GM19193 (cell line): ENCODE measurements around the gene GIMAP7.

Experiments
- POLR2A ChIP-seq: IDR thresholded peaks from 4 replicates; pipeline ENCODE4 v1.6.1; 2011; ENCODE audit not compliant: insufficient read depth, insufficient read length; ENCODE audit errors: extremely low read depth

Gene GIMAP7

DNA sequence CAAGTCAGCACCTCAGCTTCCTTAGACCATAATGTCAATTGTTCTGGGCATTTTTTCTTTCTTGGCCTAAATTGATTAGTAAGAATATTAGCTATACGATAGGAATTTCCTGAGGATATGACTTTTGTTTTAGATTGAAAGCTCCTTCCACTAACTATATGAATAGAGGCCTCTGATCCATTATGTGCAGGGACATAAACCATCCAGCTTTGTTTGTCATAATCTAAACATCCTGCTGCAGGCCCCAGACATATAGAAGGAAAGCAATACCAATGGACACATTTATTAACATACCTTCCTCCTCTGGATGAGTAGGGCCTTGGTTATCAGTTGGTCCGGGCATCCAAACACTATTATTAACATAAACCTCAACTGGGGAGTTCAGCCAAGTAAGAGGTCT is 48.2 kb downstream of the GIMAP7 start:
- TF ChIP-seq POLR2A, result no peak

DNA sequence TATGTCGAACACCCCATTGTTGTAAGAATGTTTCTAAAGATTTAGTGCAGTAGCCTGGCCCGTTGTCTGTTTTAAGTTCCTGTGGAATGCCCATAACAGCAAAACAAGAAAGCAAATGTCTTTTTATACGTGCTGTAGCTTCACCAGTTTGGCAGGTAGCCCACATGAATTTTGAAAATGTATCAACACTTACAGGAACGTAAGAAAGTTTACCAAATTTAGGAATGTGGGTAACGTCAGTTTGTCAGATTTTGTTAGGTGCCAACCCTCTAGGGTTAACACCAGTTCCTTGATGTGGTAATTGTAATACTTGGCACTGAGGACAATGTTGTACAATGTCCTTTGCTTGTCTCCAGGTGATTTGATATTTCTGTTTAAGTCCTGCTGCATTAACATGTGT is 49.3 kb downstream of the GIMAP7 start:
- TF ChIP-seq POLR2A, result no peak

DNA sequence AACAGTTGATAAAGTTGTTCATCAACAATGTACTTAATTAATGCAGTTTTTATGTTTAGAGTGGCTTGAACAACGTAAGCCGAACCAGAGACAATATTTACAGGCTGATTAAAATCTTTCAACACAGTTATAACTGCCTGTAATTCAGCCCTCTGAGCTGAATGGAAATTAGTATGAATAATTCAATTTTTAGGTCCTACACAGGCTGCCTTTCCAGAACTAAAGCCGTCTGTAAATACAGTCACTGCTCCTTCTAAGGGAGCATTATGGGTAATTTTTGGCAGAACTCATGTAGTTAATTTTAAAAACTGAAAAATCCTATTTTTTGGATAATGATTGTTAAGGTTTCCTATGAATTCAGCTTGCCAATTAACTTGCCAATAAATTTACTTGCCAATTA is 49.9 kb downstream of the GIMAP7 start:
- TF ChIP-seq POLR2A, result no peak

DNA sequence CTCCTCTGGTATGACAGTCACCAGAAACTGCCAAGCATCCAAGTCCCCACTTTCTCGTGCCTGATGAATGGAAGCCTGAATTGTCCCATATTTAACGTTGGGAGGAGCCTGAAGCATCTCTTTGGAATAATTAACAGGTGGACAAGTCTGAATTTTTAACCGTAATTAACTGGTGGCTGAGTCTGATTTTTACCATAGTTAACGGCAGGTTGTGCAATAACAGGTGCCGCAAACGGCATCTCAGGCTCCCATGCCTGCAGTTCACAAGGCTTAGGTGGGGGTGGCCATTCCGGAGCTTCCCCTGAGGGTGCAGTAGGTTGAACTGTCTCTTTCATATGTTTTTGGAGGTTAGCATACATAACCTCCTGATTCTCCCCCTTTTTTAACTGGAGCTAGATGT is 50.6 kb downstream of the GIMAP7 start:
- TF ChIP-seq POLR2A, result no peak

DNA sequence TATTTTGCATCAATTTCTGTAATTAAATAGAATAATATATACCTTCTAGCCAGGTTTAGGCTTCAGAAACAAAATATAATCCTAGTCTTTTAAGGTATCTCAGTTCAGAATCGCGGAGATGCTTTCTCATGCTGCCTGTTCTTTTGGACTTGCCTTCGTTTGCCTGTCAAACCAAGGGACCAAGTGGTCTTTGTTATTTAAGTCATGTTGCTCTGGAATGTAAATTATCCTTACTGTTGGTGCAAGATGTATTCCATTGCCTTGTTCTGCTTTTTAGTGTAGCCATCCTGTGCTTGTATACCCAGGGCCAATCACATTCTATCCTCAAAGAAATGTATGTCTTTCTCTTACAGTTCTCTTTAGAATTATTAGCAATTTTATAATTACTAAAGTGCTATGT is 51.5 kb downstream of the GIMAP7 start:
- no peak for TF ChIP-seq POLR2A

DNA sequence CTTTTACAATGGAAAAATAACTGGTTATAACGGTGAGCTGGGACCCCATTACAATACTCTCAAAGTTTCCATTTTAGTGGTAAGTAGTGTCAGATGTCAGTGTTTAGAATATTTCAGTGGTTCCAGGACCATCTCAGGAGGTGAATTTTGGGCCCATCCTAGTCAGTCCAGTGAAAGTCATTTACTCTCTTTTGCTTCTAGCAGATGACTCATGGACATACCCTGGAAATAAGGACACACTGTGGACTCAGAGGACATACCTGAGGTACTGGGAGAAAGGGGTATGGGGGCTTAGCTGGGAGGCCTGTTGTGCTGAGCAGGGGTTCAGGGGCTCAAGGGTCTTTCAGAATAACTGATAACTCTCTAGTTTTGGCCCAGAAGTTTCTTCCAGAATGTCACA is 51.9 kb downstream of the GIMAP7 start:
- no peak for TF ChIP-seq POLR2A

DNA sequence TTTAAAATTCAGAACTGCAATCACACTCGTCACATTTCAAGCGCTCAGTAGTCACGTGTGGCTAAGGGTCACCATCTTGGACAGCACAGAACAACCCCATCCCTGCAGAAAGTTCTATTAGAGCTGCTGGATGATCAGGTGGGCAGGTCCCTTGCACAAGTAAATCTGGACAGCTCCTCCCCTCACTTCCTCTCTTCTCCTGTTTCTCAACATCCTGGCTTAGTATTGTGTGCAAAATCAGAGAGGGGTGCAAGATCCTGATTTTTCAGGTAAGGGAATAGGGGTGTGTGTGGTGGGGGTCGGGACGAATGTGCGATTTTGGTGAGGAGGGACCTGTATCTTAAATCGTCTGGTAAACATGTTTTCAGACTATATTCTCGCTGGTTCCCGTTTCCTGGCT is 52.5 kb downstream of the GIMAP7 start, which contains the start of gene GIMAP4:
Gene GIMAP4, plus strand, starts transcription at position 222 of the 400 bp plus-strand sequence. CDS start 2,512 bp downstream, outside the sequence.
- no peak for TF ChIP-seq POLR2A

DNA sequence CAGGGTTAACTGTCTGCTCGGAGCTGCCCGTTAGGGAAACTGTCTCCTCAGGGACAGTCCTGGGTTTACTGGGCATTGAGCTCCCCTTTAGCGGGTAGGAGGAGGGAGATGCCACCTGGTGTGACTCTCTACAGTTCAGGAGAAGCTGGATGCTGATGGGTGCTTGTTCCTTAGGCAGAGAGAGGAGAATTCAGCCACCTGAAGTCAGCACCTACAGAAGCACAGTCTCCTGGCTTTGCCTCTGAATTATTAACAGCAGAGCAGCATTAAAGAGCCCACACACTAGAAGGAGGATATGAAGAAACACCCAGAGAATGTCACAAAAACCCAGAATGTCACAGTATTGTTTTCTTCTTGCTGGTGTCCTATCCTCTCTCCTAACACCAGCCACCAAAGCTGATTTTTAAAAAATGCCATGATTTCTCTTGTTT is 53.2 kb downstream of the GIMAP7 start:
- no peak for TF ChIP-seq POLR2A

DNA sequence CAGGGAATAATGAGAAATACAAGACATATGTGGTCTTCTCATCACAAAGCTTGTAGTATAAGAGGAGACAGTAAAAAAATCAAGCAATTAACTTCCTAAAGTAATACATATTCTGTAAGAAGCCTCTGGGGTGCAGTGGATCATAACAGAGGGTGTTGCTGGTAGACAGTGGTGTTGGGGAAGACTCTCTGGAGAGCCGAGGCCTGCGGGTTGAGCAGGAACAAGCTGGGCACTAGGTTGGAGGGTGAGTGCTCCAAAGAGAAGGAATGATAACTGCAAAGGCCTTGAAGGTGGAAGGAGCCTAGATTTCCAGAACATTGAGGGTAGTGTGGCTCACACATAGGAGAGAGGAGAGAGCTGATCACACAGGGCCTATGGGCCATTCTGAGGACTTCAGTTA is 54.0 kb downstream of the GIMAP7 start:
- TF ChIP-seq POLR2A, result no peak

DNA sequence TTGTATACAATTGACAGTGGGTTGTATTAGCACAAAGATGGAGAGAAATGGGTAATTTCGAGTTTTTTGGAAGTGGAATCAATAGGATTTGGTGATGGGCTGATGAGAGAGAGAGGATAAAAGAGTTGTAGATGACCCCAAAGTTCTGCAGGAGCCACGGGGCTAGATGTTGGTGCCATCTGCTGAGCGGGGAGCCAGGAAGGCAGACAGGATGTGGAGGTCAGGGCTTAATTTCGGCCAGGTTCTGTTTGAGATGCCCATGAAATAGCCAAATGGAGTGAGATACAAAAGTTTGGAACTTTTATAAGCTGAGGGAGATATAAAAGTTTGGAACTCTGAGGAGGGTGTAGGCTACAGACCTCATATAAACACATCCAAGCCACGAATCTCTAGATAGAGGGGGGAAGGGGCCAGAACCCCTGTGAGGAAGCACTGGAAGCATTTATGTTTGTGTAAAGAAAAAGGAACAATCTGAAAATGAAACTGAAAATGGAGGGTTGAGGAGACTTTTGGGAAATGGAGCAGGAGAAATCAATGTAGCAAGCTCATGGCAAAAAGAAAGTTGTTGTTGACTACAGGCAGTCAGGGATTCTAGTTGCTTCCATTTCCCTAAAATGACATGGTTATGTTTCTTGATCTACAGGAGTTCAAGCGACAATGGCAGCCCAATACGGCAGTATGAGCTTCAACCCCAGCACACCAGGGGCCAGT is 54.7 kb downstream of the GIMAP7 start:
- TF ChIP-seq POLR2A, result no peak
